AG04449 (cell line): ENCODE measurements around the gene CYTH1.

Experiments used
- CTCF ChIA-PET: fragments of 350-600 bp; formaldehyde crosslinking; extraction: SDS; loops from one replicate; lab custom pipeline; 2021; ENCODE audit warnings: antibody characterized with exemption; lab: Yijun Ruan, JAX
- POLR2A ChIA-PET: fragments of 400-600, 350-600 bp; formaldehyde crosslinking; extraction: SDS; loops from one replicate; lab custom pipeline; 2020; ENCODE audit warnings: antibody characterized with exemption, inconsistent platforms; lab: Yijun Ruan, JAX
- DNase-seq: peaks from one replicate; pipeline ENCODE4 v3.0.0-alpha.2; 2010; ENCODE audit warnings: low read depth, low spot score
- H3K4me3 ChIP-seq: 2 replicates; pipeline ENCODE4 v1.5.1; 2011; ENCODE audit warnings: low read depth, mild to moderate bottlenecking, control low read depth, low read length
- CTCF ChIP-seq: IDR thresholded peaks from one replicate; pipeline ENCODE4 v1.5.1; 2011; ENCODE audit warnings: mild to moderate bottlenecking, moderate library complexity, low read length, control low read depth, inconsistent platforms; ENCODE audit not compliant: insufficient read depth; ENCODE audit errors: missing control alignments

Gene CYTH1

GRCh38 chr17:78774956-78775571 lies 7.0 kb downstream of the CYTH1 start:
- CTCF ChIA-PET: interaction anchor here (1.2 kb wide), 1 partner anchor 278 kb away, joined by 3 read pairs; no protein-coding TSS in a partner anchor
- no peak for TF ChIP-seq CTCF
- no peak overlapping the region for H3K4me3 ChIP-seq
- POLR2A ChIA-PET: no interaction called here
- DNase-seq: no peak

GRCh38 chr17:78774453-78774852 lies 7.6 kb downstream of the CYTH1 start:
- ChIA-PET POLR2A (no interaction called here), CTCF (no interaction called here)
- H3K4me3 ChIP-seq: no peak overlapping the region
- TF ChIP-seq CTCF: no peak
- no peak for DNase-seq

- TF ChIP-seq CTCF: no peak
- no peak for DNase-seq
- ChIA-PET CTCF (no interaction called here), POLR2A (no interaction called here)
- H3K4me3 ChIP-seq: no peak overlapping the region
Observed at GRCh38 chr17:78771758-78772382, 10.2 kb downstream of the CYTH1 start.

GRCh38 chr17:78769196-78769773 lies 12.8 kb downstream of the CYTH1 start:
- DNase-seq: no peak
- no peak overlapping the region for H3K4me3 ChIP-seq
- POLR2A ChIA-PET: interaction anchor here (0.6 kb wide), 1 partner anchor 11 kb away, joined by 3 read pairs; no protein-coding TSS in a partner anchor
- no peak for TF ChIP-seq CTCF
- CTCF ChIA-PET: interaction anchor here (0.6 kb wide), 1 partner anchor 60 kb away, joined by 3 read pairs; no protein-coding TSS in a partner anchor

GRCh38 chr17:78767806-78768205 lies 14.3 kb downstream of the CYTH1 start:
- POLR2A ChIA-PET: no interaction called here
- CTCF ChIA-PET: interaction anchor here (1.3 kb wide), 1 partner anchor 271 kb away, joined by 3 read pairs; no protein-coding TSS in a partner anchor
- no peak for TF ChIP-seq CTCF
- no peak for DNase-seq
- H3K4me3 ChIP-seq: no peak overlapping the region

- POLR2A ChIA-PET: no interaction called here
- no peak for TF ChIP-seq CTCF
- no peak overlapping the region for H3K4me3 ChIP-seq
- CTCF ChIA-PET: interaction anchor here (0.7 to 1.0 kb wide), 2 partner anchors 10 to 41 kb away, joined by 3 read pairs; no protein-coding TSS in a partner anchor
- no peak for DNase-seq
Observed at GRCh38 chr17:78766743-78767294, 15.3 kb downstream of the CYTH1 start.
